DMS79 (cell line): ENCODE measurements around the gene DAAM1.
A peak's percentile ranks its signal among the peaks of the same experiment; 100 is the strongest.

Experiments
- DNase-seq: peaks from one replicate; lab custom pipeline; 2025; lab: John Stamatoyannopoulos, UW

The DAAM1 gene

GRCh38 chr14:59362513-59362912 lies 174.0 kb downstream of the DAAM1 start:
- DNase-seq: no peak

GRCh38 chr14:59363531-59364226 lies 175.2 kb downstream of the DAAM1 start:
- no peak for DNase-seq

- DNase-seq: no peak
Measured at GRCh38 chr14:59370158-59370742, 181.8 kb downstream of the DAAM1 start.

GRCh38 chr14:59371771-59372170 lies 183.3 kb downstream of the DAAM1 start:
- DNase-seq: no peak

- DNase-seq: no peak
Measured at GRCh38 chr14:59374048-59374447, 185.6 kb downstream of the DAAM1 start.

- DNase-seq: no peak
Measured at GRCh38 chr14:59376686-59377085, 188.2 kb downstream of the DAAM1 start.

- DNase-seq: no peak
Measured at GRCh38 chr14:59377491-59377890, 189.0 kb downstream of the DAAM1 start.

GRCh38 chr14:59377991-59378601 lies 189.6 kb downstream of the DAAM1 start:
- peak; percentile 43 for DNase-seq

- no peak for DNase-seq
Measured at GRCh38 chr14:59389936-59390335, 201.5 kb downstream of the DAAM1 start.

GRCh38 chr14:59391388-59391787 lies 202.9 kb downstream of the DAAM1 start:
- DNase-seq: no peak

- DNase-seq: no peak
Measured at GRCh38 chr14:59394268-59394667, 205.8 kb downstream of the DAAM1 start.

- DNase-seq: no peak
Measured at GRCh38 chr14:59395672-59396071, 207.2 kb downstream of the DAAM1 start.

GRCh38 chr14:59398841-59399240 lies 210.4 kb downstream of the DAAM1 start:
- no peak for DNase-seq

GRCh38 chr14:59406454-59407245 lies 218.2 kb downstream of the DAAM1 start:
- no peak for DNase-seq

GRCh38 chr14:59407246-59408010 lies 219.0 kb downstream of the DAAM1 start:
- no peak for DNase-seq

- DNase-seq: no peak
Measured at GRCh38 chr14:59415836-59416602, 227.6 kb downstream of the DAAM1 start.

- DNase-seq: no peak
Measured at GRCh38 chr14:59417311-59417710, 228.8 kb downstream of the DAAM1 start.

GRCh38 chr14:59419303-59419702 lies 230.8 kb downstream of the DAAM1 start:
- DNase-seq: no peak
